H9 (cell line): ENCODE data around the gene DTD1. TPM values are rescaled to one million over a fixed set of nuclear protein-coding genes. Genes with fewer than 3 reads are reported as not detected.

Source experiments
- DNase-seq: peaks from one replicate; pipeline ENCODE4 v3.0.0-alpha.2; 2017
- H2AFZ ChIP-seq: one replicate; pipeline ENCODE4 v1.6.1; 2013; ENCODE audit warnings: mild to moderate bottlenecking, low read length, control low read depth, moderate library complexity
- H2AK5ac ChIP-seq: 2 replicates; pipeline ENCODE4 v1.6.1; 2013; ENCODE audit warnings: low read length, control low read depth, mixed read lengths; ENCODE audit not compliant: insufficient read length
- H2BK120ac ChIP-seq: one replicate; pipeline ENCODE4 v1.6.1; 2013; ENCODE audit warnings: low read depth, mild to moderate bottlenecking, low read length, control low read depth, inconsistent platforms; ENCODE audit not compliant: poor library complexity, severe bottlenecking
- H2BK12ac ChIP-seq: 2 replicates; pipeline ENCODE4 v1.6.1; 2013; ENCODE audit warnings: low read length, control low read depth, mixed read lengths, low read depth; ENCODE audit not compliant: insufficient read length
- H2BK15ac ChIP-seq: 2 replicates; pipeline ENCODE4 v1.6.1; 2013; ENCODE audit warnings: low read depth, low read length, control low read depth
- H2BK20ac ChIP-seq: one replicate; pipeline ENCODE4 v1.6.1; 2013; ENCODE audit warnings: low read depth, mild to moderate bottlenecking, low read length, control low read depth, inconsistent platforms; ENCODE audit not compliant: poor library complexity, severe bottlenecking
- H2BK5ac ChIP-seq: 2 replicates; pipeline ENCODE4 v1.6.1; 2013; ENCODE audit warnings: low read length, control low read depth, mixed read lengths; ENCODE audit not compliant: insufficient read length
- H3K14ac ChIP-seq: 2 replicates; pipeline ENCODE4 v1.6.1; 2013; ENCODE audit warnings: low read length, control low read depth; ENCODE audit not compliant: insufficient read depth
- H3K18ac ChIP-seq: 2 replicates; pipeline ENCODE4 v1.6.1; 2013; ENCODE audit warnings: low read depth, mild to moderate bottlenecking, mixed read lengths, low read length, control low read depth; ENCODE audit not compliant: insufficient read length
- H3K23ac ChIP-seq: 2 replicates; pipeline ENCODE4 v1.6.1; 2013; ENCODE audit warnings: low read length, control low read depth, mixed read lengths, low read depth; ENCODE audit not compliant: insufficient read length
- H3K23me2 ChIP-seq: 2 replicates; pipeline ENCODE4 v1.6.1; 2013; ENCODE audit warnings: low read depth, mild to moderate bottlenecking, mixed read lengths, low read length, control low read depth; ENCODE audit not compliant: insufficient read length, poor library complexity, severe bottlenecking
- H3K27ac ChIP-seq: 2 replicates; pipeline ENCODE4 v1.5.1; 2013; ENCODE audit warnings: low read length, control low read depth, mixed read lengths, low read depth; ENCODE audit not compliant: insufficient read length
- H3K27me3 ChIP-seq: 2 replicates; pipeline ENCODE4 v1.6.1; 2013; ENCODE audit warnings: low read length, control low read depth, inconsistent platforms; ENCODE audit not compliant: insufficient read depth
- H3K4ac ChIP-seq: 2 replicates; pipeline ENCODE4 v1.6.1; 2013; ENCODE audit warnings: low read depth, mild to moderate bottlenecking, control low read depth, inconsistent platforms, low read length, moderate library complexity
- H3K4me1 ChIP-seq: 2 replicates; pipeline ENCODE4 v1.6.1; 2013; ENCODE audit warnings: low read length, control low read depth, inconsistent platforms; ENCODE audit not compliant: insufficient read depth
- H3K4me2 ChIP-seq: 2 replicates; pipeline ENCODE4 v1.6.1; 2013; ENCODE audit warnings: low read length, control low read depth, mixed read lengths; ENCODE audit not compliant: insufficient read length, insufficient read depth
- H3K56ac ChIP-seq: 2 replicates; pipeline ENCODE4 v1.6.1; 2013; ENCODE audit warnings: low read depth, mild to moderate bottlenecking, mixed read lengths, low read length, control low read depth; ENCODE audit not compliant: insufficient read length
- H3K79me1 ChIP-seq: 2 replicates; pipeline ENCODE4 v1.6.1; 2013; ENCODE audit warnings: low read depth, mild to moderate bottlenecking, moderate library complexity, low read length, control low read depth, inconsistent platforms; ENCODE audit not compliant: insufficient read depth, poor library complexity, severe bottlenecking
- H3K79me2 ChIP-seq: 2 replicates; pipeline ENCODE4 v1.6.1; 2013; ENCODE audit warnings: low read length, control low read depth, inconsistent platforms; ENCODE audit not compliant: insufficient read depth
- H3K9ac ChIP-seq: 2 replicates; pipeline ENCODE4 v1.6.1; 2013; ENCODE audit warnings: low read length, control low read depth, mixed read lengths; ENCODE audit not compliant: insufficient read length; ENCODE audit errors: extremely low read depth
- H3K9me3 ChIP-seq: one replicate; pipeline ENCODE4 v1.6.1; 2013; ENCODE audit warnings: low read depth, low read length, inconsistent platforms; ENCODE audit not compliant: control insufficient read depth
- H3T11ph ChIP-seq: one replicate; pipeline ENCODE4 v1.6.1; 2013; ENCODE audit warnings: mild to moderate bottlenecking, low read length, control low read depth, inconsistent platforms
- H4K20me1 ChIP-seq: one replicate; pipeline ENCODE4 v1.6.1; 2013; ENCODE audit not compliant: control insufficient read depth, insufficient read length, insufficient read depth
- H4K5ac ChIP-seq: 2 replicates; pipeline ENCODE4 v1.6.1; 2013; ENCODE audit warnings: low read depth, mild to moderate bottlenecking, mixed read lengths, low read length, control low read depth; ENCODE audit not compliant: insufficient read length
- H4K8ac ChIP-seq: replicated peaks from 2 replicates; pipeline ENCODE4 v1.6.1; 2013; ENCODE audit warnings: low read length, control low read depth, mixed read lengths, low read depth; ENCODE audit not compliant: insufficient read length
- H4K91ac ChIP-seq: 2 replicates; pipeline ENCODE4 v1.6.1; 2013; ENCODE audit warnings: low read depth, mild to moderate bottlenecking, moderate library complexity, mixed read lengths, low read length, control low read depth; ENCODE audit not compliant: insufficient read length
- H3K27ac Mint-ChIP-seq, 3 experiments: 2 replicates in 2 of 3; 3 replicates in 1 of 3; pipeline ENCODE4 v1.8.0; 2020 to 2021; ENCODE audit warnings: mixed read lengths in 3 of 3, mild to moderate bottlenecking in 1 of 3, moderate library complexity in 1 of 3
- H3K27me3 Mint-ChIP-seq: 2 replicates; pipeline ENCODE4 v1.8.0; 2021; ENCODE audit warnings: low read depth, mild to moderate bottlenecking, moderate library complexity, mixed read lengths
- H3K36me3 Mint-ChIP-seq, 3 experiments: 2 replicates in 2 of 3; 3 replicates in 1 of 3; pipeline ENCODE4 v1.8.0; 2020 to 2021; ENCODE audit warnings: low read depth in 3 of 3, mixed read lengths in 3 of 3; ENCODE audit not compliant: insufficient read depth in 1 of 3
- H3K4me1 Mint-ChIP-seq, 2 experiments: 2 replicates each; pipeline ENCODE4 v1.8.0; 2020; ENCODE audit warnings: mixed read lengths in 2 of 2
- H3K4me3 Mint-ChIP-seq, 2 experiments: 2 replicates in 1 of 2; 3 replicates in 1 of 2; pipeline ENCODE4 v1.8.0; 2020 to 2021; ENCODE audit warnings: mild to moderate bottlenecking in 2 of 2, mixed read lengths in 2 of 2, moderate library complexity in 1 of 2
- H3K9me3 Mint-ChIP-seq, 2 experiments: 2 replicates in 1 of 2; 3 replicates in 1 of 2; pipeline ENCODE4 v1.8.0; 2020; ENCODE audit warnings: mild to moderate bottlenecking in 2 of 2, mixed read lengths in 2 of 2, moderate library complexity in 1 of 2
- CTCF ChIP-seq: fragments of 200-600 bp; sonication (generic); conservative IDR thresholded peaks from 3 replicates; pipeline ENCODE4 v1.8.0; 2021; ENCODE audit warnings: antibody characterized with exemption, mild to moderate bottlenecking
- WGBS: extraction: QIAGEN DNeasy Blood & Tissue Kit; methylation state at CpG from one replicate; pipeline ENCODE4 v1.1.7; 2013; ENCODE audit warnings: missing lambda C conversion rate, low lambda C conversion rate, mixed read lengths; ENCODE audit not compliant: insufficient read length; ENCODE audit errors: extremely low coverage; 5-methylcytosine and 5-hydroxymethylcytosine counted together
- total RNA-seq: library from RNA; stranded (reverse); gene quantifications from 2 replicates; pipeline ENCODE4 v1.2.1, GENCODE V29; 2021

The DTD1 gene
- total RNA-seq, 1 experiment from 2014 or later = 62.0 TPM

- no peak overlapping the region for H3K18ac ChIP-seq
- H3K4me1 Mint-ChIP-seq = peaks cover 3 to 5% of the 10 kb centered on the region in 2 experiments; a peak in 2 of 4 replicates
- peaks cover 4 to 7% (median 4%) of the 10 kb centered on the region in 3 experiments; a peak in 4 of 7 replicates for H3K36me3 Mint-ChIP-seq
- no peaks in the 10 kb centered on the region for H3K27me3 ChIP-seq
- H2BK120ac ChIP-seq = no peak overlapping the region
- no peak overlapping the region for H2AK5ac ChIP-seq
- no peak overlapping the region for H3K23ac ChIP-seq
- DNase-seq = no peak
- H3K9me3 Mint-ChIP-seq = no peaks in the 10 kb centered on the region
- no peaks in the 10 kb centered on the region for H3K27me3 Mint-ChIP-seq
- H3K4ac ChIP-seq = no peak overlapping the region
- H3K56ac ChIP-seq = no peak overlapping the region
- no peaks in the 10 kb centered on the region for H3K79me1 ChIP-seq
- H3K4me3 Mint-ChIP-seq = no peak overlapping the region
- no peak overlapping the region; a peak in 1 of 7 replicates for H3K27ac Mint-ChIP-seq
- no peak overlapping the region for H2BK12ac ChIP-seq
- H2AFZ ChIP-seq = no peak overlapping the region
- H3T11ph ChIP-seq = no peak overlapping the region
- H3K14ac ChIP-seq = no peak overlapping the region
- no peak overlapping the region for H4K91ac ChIP-seq
- H2BK5ac ChIP-seq = no peak overlapping the region
- H3K4me1 ChIP-seq = no peaks in the 10 kb centered on the region
- no peak overlapping the region for H2BK20ac ChIP-seq
- H3K4me2 ChIP-seq = no peak overlapping the region
- no peaks in the 10 kb centered on the region for H3K9me3 ChIP-seq
- no peak overlapping the region for H3K9ac ChIP-seq
- TF ChIP-seq CTCF = no peak
- H3K23me2 ChIP-seq = no peaks in the 10 kb centered on the region
- WGBS = no CpG with 5 or more reads among the region's 2 CpGs
- H2BK15ac ChIP-seq = no peak overlapping the region
- no peak overlapping the region for H4K8ac ChIP-seq
- H4K20me1 ChIP-seq = no peaks in the 10 kb centered on the region
- no peak overlapping the region for H4K5ac ChIP-seq
- no peaks in the 10 kb centered on the region for H3K79me2 ChIP-seq
- no peak overlapping the region for H3K27ac ChIP-seq
Observed at GRCh38 chr20:18633411-18633810, 45.6 kb downstream of the DTD1 start.
